ENCODE results near the gene TRPM2. TPM values are rescaled to one million over a fixed set of nuclear protein-coding genes. Genes with fewer than 3 reads are reported as not detected.

TRPM2 gene
- total RNA-seq, 1 donor from 2014 or later, result 10.0 TPM

DNA sequence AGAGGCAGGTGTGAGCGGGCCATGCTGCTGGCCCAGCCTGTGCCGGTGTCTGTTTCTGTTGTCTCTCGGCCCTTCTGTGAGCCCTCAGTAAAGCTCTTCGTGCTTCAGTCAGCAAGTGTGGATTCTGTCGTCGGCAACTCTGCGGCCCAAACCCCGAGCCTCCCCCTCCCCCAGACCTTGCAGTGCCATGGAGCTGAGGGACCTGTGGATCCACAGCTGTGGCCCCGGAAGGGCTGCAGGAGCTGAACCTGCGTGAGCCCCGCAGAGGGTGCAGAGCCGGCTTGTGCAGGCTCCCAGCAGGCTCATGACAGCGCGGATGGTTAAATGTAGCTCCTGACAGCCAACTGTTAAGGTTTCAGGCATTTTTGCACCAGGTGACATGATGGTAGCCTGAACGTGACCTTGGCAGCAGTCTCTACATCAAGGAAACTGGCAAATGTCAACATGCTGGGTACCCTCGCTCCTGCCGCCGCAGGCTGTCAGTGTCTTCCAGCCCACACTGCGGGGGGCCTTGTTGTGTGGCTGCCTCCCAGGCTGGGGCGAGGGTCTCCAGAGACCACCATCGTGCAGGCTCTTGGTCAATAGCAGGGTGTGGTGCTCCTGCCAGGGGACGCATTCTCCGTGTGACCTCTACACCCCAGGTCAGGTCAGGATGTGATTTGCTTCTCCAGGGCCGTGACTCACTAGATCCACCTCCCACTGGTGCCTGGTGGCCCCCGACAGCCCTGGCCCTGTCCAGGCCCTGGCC is 108.8 kb downstream of the TRPM2 start:
- DNase-seq (ENCODE audit: low spot score), result no peak

- DNase-seq (ENCODE audit: low spot score), result no peak
These were observed 109.4 kb downstream of the TRPM2 start for GRCh38 chr21:44462834-44463200.

DNA sequence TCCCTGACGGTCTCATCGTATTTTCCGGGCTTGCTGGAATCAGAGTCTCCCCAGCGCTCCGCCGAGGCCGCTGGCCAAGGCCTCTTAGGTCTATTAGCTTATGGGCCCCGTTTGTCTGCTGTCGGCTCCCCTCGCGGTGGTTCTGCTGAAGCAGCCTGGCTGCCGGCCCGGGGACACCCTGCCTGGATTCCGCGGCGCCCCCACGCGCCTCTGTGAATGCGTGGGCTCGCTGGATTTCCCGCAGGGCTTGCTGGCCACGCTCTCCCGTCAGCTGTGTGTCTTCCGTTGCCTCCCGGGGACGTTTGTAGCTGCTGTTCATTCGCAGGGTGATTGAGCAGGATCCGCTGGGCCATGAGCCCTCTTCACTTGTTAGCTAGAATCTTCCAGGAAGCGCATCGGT is 110.3 kb downstream of the TRPM2 start:
- no peak for DNase-seq (ENCODE audit: low spot score)

DNA sequence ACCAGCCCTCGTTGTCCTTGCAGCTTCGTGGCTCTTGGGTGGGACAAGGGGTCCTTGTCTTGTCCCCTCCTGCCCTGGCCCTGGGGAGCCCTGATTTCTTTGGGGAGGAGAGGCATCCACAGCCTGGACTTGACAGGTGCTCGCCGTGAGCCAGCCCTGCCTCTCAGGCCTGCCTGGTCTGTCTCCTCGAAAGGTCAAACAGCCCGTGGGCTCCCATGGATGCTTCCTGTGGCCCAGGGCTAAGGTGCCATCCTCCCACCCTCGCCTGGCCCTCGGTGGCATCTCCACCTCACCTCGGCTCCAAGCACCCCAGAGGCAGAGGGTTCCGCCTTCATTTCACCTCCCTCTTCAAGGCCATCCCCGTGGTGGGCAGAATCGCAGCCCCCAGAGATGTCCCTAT is 110.9 kb downstream of the TRPM2 start:
- no peak for DNase-seq (ENCODE audit: low spot score)

DNA sequence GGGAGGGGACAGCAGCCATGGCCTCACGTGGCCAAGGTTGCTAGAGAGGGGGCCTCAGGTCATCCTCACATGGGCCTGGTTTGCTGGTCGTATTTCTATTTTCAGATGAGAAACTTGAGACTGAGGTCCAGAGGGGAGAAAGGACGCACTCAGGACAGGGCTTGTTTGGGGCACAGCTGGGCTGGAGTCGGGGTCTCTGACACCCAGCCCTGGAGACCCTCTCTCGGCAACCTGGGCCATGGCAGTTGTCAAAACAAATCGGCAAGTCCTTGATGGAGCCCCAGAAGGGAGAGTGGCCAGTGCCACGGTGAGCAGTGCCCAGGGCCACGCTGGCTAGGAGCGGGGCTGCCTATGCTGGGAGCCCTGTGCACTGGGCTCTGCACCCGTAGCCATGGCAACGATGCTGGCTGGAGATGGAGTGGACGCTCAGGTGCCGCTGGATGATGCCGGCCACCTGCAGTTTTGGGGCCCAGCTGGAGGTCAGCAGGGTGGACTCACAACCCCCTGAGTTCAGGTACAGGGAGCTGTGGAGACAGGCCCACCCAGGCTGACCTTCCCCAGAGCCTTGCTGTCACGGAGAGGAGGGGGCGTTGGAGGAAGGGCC is 113.0 kb downstream of the TRPM2 start:
- DNase-seq (ENCODE audit: low spot score), result no peak

DNA sequence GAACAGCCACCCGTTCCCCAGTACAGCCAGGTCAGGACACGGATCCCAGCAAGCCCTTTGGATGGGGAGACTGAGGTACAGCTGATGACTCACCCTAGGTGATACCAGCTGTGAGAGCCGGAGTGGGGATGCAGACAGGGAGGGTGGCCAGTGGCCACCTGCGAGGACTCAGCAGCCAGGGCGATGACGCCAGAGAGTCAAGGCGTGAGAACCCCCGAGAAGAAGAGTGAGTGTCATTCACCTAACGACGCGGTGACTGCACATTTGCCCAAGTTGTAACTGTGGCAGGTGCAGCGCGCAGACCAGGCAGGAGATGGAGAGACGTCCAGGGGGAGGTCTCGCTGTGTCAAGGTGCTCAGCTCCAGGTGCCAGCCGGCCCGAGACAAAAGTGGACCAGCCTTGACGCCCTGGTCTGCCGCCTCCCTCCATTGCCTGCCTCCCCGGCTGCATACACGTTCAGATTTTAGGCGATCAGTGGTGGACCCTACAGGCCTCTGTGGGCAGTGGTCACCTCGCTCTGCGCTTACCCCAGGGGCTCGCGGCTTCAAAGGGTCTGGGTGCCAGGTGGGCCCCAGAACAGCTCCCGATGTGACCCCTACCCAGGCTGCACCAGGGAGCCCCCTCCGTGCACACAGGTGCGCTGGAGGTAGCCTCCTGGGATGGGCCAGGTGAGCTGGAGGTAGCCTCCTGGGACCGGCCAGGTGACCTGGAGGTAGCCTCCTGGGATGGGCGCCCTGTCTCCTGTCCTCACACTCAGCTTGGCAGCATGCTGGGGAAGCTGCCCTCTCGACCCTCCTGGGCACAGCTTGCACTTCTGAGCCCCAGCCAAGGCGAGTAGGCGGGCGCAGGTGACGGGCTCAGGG is 113.8 kb downstream of the TRPM2 start:
- no peak for DNase-seq (ENCODE audit: low spot score)

DNA sequence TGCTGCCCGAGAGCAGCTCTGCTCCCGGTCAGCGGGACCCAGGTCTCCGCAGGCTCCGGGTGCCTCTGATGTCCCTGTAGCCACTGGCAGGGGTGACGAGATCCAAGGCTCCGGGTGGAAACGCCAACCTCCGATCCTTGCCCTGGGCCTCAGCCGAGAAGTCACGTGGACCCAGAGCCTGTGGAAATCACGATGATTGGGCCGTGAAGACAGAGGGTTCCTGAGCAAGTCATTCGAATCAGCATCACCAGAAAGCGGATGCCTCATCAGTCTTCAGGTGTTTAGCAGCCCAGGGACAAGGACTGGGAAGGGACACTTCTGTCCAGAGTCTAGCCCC is 114.4 kb downstream of the TRPM2 start:
- DNase-seq (ENCODE audit: low spot score), result no peak

DNA sequence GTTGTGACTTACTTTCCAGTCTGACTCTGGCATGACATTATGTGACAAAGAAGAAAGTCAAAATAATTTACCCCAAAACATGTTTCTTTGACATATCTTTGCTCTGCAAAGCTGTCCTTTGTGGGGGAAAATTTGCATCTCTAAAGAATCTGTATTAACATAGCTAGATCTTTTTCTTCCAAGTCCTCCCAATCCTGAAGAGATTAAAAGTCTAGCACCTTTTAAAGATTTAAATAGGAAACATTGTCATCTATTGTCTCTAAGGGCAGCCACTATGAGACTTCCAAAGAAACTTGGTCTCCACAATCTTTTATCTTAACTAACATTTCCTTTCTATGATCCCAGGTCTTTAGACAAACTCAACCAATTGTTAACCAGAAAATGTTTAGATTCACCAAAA is 117.9 kb downstream of the TRPM2 start:
- no peak for DNase-seq (ENCODE audit: low spot score)

- DNase-seq (ENCODE audit: low spot score), result no peak
These were observed 118.6 kb downstream of the TRPM2 start for GRCh38 chr21:44471996-44472395.

DNA sequence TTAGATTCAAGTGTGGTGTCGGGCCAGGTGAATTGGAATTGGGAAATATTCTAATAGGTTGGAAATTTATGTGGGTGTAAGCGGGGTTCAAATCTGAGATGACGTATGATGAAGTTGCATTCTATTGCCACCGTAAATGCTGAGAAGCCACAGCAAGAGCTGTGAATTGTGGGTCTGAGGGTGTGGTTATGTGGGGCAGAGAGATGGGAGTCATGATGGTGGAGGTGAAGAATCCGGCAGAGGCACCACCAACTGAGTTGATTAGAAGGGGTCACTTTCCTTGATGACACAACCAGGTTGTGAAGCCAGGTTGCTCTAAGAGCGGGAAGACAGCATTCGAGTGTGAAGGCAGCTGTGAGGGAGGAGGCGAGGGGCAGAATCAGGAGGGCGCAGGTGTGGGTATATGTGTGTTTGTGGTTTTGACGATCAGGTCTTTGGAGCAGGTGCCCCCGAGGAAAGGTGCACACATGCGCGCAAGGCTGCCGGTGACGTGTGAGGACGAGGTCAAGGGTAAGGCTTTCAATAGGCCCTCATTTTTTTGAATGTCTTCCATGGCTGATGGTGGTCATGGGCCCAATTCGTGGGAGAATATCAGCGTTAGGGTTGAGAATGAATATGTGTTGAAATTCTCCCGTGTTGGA is 120.6 kb downstream of the TRPM2 start:
- no peak for DNase-seq (ENCODE audit: low spot score)

DNA sequence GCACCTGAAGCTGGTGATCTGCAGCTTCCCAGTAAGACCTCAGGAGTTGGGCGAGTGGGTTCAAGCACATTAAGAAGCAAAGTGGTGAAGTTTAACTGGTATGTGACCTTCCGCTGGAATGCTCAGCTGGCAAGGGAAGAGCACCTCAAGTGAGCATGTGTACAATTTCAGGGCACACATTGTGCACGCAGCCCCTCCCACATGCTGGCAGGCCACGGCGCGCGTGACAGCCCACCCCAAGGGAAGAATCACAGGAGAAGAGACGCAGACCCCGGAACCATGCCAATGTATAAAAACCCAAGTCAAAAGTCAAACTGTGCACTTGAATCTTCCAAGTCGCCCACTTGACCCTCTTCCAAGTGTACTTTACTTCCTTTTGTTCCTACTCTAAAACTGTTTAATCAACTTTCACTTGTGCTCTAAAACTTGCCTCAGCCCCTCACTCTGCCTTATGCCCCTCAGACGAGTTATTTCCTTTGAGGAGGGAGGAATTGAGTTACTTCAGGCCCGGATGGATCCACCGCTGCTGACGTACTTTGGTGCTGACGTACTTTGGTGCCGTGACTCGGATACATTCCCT is 121.9 kb downstream of the TRPM2 start:
- no peak for DNase-seq (ENCODE audit: low spot score)

DNA sequence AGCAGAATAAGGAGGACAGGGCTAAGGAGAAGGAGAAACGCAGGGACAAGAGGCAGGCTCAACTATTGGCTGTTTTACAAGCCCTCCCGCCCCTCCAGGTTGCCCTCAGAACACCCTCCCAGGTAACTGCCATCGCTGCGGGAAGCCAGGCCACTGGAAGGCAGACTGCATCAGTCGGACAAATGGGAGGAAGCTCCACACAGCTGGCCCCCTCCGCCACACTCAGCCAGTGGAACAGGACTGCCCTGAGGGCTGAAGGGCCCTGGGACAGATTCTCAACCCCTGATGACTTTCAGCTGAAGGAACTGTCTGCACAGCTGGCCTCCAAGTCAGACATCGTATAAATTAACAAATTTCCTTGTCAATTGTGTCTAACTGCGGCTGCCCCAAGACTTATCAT is 123.7 kb downstream of the TRPM2 start:
- no peak for DNase-seq (ENCODE audit: low spot score)

GRCh38 chr21:44477712-44478111 is 124.3 kb downstream of the TRPM2 start:
- DNase-seq (ENCODE audit: low spot score), result no peak

DNA sequence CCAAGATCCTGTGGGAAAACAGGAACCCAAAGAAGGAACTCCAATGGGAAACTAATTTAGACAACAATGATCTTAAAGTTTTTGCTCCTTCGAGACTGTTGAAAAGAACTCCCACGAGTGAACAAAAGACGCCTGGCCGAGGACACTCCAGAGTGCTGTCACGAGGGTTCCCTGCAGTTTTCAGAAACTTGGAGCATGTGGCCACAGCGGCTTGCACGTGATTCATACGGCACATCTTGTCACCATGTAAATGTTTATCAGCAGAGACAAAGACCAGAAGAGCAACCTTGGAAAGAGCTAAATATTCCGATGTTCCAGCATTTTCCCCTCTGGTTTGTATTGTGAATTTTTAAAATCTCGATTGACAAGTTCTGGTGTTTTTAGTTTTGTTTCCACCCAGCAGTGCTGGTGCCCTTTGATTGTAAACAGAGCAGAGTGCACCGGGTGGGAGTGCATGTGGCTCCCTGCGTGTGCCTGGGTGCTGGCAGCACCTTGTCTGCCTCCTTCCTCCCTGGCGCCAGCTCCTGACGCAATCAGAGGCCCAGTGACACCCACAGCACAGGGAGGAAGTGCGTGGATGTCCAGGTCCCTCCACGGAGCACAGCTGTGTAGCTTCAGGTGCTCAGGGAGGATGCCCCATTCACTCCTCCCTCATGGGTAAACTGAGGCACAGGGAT is 124.8 kb downstream of the TRPM2 start:
- no peak for DNase-seq (ENCODE audit: low spot score)

DNA sequence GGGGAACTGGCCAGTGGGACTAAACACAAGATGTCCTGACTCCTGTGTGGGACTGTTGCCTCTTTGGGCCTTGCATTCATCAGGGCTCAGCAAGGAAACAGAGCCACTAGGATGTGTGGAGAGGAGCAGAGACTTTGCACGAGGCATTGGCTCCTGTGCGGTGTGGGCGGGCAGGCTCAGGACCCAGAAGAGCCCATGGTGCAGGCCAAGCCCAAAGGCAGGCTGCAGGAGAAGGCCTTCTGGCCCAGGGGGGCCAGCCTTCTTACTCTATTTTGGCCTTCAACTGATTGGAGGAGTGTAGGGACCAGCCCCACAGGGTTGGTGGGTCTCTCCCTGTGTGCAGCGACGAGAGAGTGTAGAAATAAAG is 125.4 kb downstream of the TRPM2 start:
- no peak for DNase-seq (ENCODE audit: low spot score)

DNA sequence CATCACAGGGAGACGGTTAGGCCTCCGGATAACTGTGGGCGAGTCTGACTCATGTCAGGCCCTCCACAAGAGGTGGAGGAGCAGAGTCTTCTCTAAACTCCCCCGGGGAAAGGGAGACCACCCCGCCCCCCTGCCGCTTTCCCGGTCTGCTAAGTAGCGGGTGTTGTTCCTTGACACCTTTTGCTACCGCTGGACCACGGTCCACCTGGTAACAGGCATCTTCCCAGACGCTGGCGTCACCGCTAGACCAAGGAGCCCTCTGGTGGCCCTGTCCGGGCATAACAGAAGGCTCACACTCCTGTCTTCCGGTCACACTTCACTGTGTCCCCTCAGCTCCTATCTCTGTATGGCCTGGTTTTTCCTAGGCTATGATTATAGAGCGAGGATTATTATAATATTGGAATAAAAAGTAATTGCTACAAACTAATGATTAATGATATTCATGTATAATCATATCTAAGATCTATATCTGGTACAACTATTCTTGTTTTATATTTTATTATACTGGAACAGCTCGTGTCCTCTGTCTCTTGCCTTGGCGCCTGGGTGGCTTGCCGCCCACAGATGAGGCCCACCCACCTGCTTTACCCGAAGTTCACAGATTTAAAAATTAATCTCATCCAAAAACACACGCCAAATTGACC is 126.3 kb downstream of the TRPM2 start:
- DNase-seq (ENCODE audit: low spot score), result peak; percentile 62

DNA sequence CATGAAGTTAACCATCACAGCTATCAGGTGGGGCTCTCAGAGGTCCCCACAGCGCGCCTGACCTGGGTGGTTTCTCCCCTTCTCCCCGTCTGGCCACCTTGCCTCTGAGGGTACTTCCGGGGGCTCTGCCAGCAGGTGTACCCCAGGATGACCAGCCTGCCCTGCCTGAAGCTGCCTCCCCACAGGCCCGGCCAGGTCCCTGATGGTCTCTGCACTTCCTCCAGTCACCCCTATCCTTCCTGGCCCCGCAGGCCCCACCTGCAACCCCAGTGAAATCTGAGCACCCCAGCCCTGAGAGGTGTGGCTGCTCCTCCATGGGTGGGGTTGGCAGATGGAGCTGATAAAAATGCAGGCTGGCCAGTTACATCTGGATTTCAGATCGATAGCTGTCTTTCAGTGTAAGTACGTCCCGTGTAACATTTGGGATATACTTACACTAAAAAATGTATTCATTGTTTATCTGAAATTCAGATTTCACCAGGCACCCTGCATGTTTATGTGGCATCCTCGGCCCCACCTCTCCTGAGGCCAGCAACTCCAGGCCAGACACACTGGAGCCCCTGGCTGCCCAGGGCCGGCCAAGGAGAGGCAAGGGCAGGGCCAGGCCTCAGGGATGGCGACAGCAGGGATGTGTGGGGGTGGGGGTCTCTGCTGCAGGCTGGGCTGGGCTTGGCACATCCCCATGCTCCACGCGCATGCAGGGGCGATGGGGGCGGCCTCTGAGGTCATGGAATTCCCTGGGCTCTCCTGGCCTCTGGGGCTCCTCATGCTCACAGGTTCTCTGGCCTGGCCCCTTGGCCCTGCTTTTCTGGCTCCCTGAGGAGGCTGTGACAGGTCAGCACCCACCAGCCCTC is 127.0 kb downstream of the TRPM2 start:
- no peak for DNase-seq (ENCODE audit: low spot score)

- DNase-seq (ENCODE audit: low spot score), result no peak
These were observed 129.3 kb downstream of the TRPM2 start for GRCh38 chr21:44482581-44483287.

All from ureter (tissue), 1 donor.